ENCODE data around the gene PPP1R8.

- TF ChIP-seq CTCF (IDR thresholded peaks at IDR 0.05), result no peak
- TF ChIP-seq POLR2A (IDR thresholded peaks at IDR 0.05), result no peak
Measured at GRCh38 chr1:27849951-27850350, 19.4 kb downstream of the PPP1R8 start.
